CD8-positive, alpha-beta memory T cell (primary cell): ENCODE results near the gene RFX6. TPM values are rescaled to one million over a fixed set of nuclear protein-coding genes. Genes with fewer than 3 reads are reported as not detected.

Experiments
- polyA plus RNA-seq: library from polyadenylated mRNA; unstranded; fragments of 300-500 nt; fragmentation: Illumina TruSeq; gene quantifications from one replicate; pipeline ENCODE4 v1.2.3, GENCODE V29; 2021
- total RNA-seq, 2 experiments: library from RNA; stranded (reverse); gene quantifications; one replicate each; pipeline ENCODE4 v1.2.3, GENCODE V29; 2021

Gene RFX6
- total and polyA plus RNA-seq, 3 experiments from 2014 or later: not detected

Other genes starting within 250 kb of the RFX6 start
- 10 to 100 TPM; 16.3 to 16.7 TPM for gene ZUP1, start 208.5 kb upstream of the RFX6 start, total RNA-seq
- 4.3 TPM for gene ZUP1, start 208.5 kb upstream of the RFX6 start, polyA plus RNA-seq
- 10 to 100 TPM; 11.3 to 13.5 TPM for gene KPNA5, start 196.0 kb upstream of the RFX6 start, total RNA-seq
- gene KPNA5, start 196.0 kb upstream of the RFX6 start, polyA plus RNA-seq: 12.0 TPM
- gene FAM162B, start 111.5 kb upstream of the RFX6 start, total RNA-seq: not detected
- not detected for gene FAM162B, start 111.5 kb upstream of the RFX6 start, polyA plus RNA-seq
- gene GPRC6A, start 48.2 kb upstream of the RFX6 start, total RNA-seq: not detected
- not detected for gene GPRC6A, start 48.2 kb upstream of the RFX6 start, polyA plus RNA-seq